Daoy (cell line): ENCODE data around the gene UHRF2. TPM values are rescaled to one million over a fixed set of nuclear protein-coding genes. Genes with fewer than 3 reads are reported as not detected.
"Not testable (repeated sequence)": the region's sequence is repeated elsewhere in the genome, so short reads cannot be mapped to it uniquely, and the experiment has no call there.

ENCODE experiments used
- DNase-seq: peaks from one replicate; pipeline ENCODE4 v3.0.0-alpha.2; 2015; ENCODE audit warnings: low read depth
- total RNA-seq: library from RNA; depleted of rRNA; stranded (reverse); fragments of >200 nt; shearing (Covaris generic); gene quantifications from 2 replicates; pipeline ENCODE4 v1.2.3, GENCODE V29; 2014

Gene UHRF2
- total RNA-seq, 1 experiment from 2014 or later, result 63.8 TPM

- DNase-seq, result no peak
Measured at GRCh38 chr9:6488395-6488794, 75.4 kb downstream of the UHRF2 start.

DNA sequence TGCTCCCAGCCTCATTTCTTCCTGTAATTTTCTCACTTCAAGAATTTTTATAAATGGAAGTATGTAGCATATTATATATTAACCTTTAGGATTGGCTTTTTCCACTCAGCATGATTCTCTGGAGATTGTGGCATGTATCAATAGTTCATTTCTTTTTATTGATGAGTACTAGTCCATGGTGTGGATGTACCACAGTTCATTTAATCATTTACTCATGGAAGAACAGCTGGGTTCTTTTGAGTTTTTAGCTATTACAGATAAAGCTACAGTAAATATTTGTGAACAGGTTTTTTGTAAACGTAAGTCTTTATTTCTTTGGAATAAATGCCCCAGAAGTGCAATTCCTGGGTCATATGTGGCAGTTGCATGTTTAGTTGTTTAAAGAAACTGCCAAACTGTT lies 76.1 kb downstream of the UHRF2 start:
- no peak for DNase-seq

DNA sequence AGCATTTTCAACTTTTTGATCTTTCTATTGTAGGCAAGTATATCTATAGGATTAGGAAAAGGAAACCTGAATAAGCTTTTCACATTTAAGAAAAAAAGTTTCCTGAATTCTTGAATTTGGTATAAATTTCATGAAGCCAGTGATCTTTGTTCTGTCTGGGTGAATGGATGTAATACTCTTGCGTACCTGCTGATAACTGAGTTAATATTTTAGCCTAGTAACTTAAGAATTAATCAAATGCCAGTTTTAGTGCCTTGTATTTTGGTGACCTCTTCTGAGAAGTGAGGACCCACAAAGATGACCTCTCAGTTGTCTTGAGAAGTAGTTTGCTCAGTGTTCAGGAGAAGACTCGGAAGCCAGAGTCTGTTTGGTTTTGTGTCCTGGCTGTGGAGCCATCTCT lies 77.9 kb downstream of the UHRF2 start:
- no peak for DNase-seq

- no peak for DNase-seq
Measured at GRCh38 chr9:6495466-6495865, 82.5 kb downstream of the UHRF2 start.

DNA sequence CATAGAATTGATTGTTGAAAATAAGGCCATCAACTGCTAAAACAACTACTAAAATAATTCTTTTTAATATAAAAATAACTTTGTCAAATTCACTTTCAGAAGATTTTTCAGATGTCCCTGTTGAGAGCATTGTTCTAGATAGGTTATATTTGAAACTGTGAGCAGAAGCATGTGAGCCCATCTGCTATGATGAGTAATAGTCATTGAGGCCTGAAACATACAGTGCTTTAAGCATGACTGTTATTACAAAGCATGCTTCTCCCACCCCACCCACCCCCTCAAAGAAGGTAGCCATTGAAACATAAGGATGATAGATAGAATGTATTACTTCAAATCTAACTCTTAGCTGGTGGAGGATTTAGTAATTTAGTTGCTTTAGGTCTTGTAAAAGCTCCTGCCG lies 86.0 kb downstream of the UHRF2 start:
- peak; percentile 15 for DNase-seq

DNA sequence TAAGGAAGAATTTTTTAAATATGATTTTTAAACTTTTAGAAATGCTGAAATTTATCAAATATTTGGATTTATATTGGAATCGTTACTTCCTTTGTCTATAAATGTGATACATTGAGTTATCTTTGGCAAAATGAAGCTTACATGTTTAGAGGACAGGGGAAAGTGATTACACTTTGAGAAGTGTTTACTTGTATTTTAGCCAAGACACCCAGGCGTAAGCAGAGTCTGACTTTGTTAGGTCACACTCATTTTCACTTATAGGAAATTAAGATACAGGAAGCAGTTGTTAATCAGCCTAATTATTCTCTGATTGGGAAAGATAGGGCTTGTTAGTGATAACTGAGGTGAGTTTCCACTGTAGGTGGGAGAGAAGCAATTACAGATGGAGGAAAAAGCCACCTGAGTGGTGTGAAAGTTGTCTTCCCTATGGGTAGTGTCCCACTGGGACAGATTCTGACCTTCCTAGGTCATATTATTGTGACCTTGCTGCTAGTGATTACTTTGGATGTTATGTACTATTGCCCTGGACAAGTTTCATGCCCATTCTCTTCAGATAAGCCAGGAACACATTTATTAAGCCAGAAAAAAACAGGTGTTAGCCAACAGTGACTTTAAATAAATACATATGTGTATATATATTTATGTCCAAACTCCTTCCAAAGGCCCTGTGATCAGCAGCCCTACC lies 88.7 kb downstream of the UHRF2 start:
- DNase-seq, result no peak

DNA sequence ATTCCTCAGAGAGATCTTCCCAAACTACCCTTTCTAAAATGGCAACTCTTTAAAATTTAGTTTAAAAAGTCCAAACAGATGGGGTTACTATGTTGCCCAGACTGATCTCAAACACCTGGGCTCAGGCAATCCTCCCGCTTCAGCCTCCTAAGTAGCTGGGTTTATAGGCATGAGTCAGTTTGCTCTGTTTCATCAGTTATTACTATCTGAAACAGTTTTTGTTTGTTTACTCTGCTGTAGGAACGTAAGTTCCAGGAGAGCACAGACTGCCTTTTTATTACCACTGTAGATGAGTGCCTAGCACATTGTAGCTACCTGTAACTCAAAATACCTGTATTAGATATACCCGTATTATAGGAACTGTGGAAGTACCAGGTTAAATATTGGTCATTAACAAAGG lies 89.4 kb downstream of the UHRF2 start:
- DNase-seq, result no peak

DNA sequence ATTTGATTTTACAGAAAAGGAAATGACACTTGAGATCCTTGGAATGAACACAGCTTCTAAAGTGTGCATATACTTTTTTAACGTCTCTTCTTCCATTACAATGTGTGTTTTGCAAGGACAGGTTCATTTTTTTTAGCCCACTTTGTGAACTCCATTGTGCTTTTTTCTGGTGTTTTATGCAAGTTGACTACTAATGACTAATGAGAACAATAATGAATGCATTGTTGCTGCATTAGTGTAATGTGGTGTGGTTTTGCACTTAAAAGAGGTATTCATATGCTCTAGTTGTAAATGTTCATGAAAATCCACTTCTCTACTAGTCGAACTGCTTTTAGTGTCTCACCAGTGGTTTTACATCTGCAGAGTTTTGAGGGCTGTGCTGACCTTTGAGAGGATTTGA lies 93.6 kb downstream of the UHRF2 start:
- no peak for DNase-seq

- no peak for DNase-seq
Measured at GRCh38 chr9:6512085-6512657, 99.2 kb downstream of the UHRF2 start.

- no peak for DNase-seq
Measured at GRCh38 chr9:6522263-6522662, 109.3 kb downstream of the UHRF2 start.

GRCh38 chr9:6525326-6526045 lies 112.5 kb downstream of the UHRF2 start:
- no peak for DNase-seq

GRCh38 chr9:6535594-6535993 lies 122.6 kb downstream of the UHRF2 start:
- no peak for DNase-seq

- peak; percentile 56 for DNase-seq
Measured at GRCh38 chr9:6538666-6539071, 125.7 kb downstream of the UHRF2 start.

DNA sequence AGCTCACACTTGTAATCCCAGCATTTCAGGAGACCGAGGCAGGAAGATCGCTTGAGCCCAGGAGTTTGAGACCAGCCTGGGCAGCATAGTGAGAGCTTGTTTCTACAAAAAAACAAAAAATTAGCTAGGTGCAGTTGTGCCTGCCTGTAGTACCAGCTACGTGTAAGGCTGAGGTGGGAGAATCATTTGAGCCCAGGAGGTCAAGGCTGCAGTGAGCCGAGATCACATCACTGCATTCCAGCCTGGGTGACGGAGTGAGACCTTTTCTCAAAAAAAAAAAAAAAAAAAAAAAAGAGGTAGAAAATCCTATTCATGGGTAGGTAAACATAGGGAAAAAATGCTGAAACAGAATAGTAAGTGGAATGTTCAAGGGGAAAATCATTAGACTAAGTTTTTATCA lies 129.6 kb downstream of the UHRF2 start:
- not testable (repeated sequence) for DNase-seq

DNA sequence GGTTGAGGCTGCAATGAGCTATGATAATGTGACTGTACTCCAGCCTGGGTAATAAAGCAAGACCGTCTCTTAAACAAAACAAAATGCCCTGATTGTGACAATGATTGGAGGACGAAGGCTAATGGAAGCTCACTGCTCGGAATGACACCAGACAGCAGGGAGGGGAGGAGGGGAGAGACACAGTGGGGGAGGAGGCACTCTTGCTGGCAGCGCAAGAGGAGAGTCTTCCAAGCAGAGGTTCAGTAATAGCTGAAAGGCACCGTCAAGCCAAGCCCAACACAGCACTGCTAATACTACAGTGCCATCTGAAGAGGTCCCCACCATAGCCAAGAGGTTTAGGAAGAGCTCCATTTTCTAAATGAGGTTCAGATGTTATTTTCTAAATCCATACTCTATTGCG lies 130.2 kb downstream of the UHRF2 start:
- DNase-seq, result no peak

- DNase-seq, result no peak
Measured at GRCh38 chr9:6545017-6545691, 132.2 kb downstream of the UHRF2 start.

- no peak for DNase-seq
Measured at GRCh38 chr9:6549106-6549800, 136.3 kb downstream of the UHRF2 start.

GRCh38 chr9:6551136-6551535 lies 138.1 kb downstream of the UHRF2 start:
- no peak for DNase-seq

DNA sequence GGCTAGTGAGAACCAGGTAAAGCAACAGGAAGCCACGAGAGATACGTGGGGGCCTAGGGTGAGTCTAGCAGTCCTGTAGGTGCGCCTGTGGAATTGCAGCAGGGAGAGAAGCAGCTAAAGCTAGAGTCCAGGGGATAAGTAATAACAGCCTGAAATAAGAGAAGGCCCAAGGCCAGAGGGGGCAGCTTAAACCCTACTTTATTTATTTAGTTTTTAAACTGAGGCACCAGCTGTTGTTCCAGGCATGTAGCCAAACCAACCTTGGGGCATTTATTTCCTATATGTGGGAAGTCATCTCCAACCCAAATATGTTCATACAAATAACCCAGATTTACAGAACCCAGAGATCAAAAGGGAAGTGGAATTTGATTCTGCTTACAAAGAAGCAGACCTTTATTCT lies 139.0 kb downstream of the UHRF2 start:
- DNase-seq, result peak; percentile 82

DNA sequence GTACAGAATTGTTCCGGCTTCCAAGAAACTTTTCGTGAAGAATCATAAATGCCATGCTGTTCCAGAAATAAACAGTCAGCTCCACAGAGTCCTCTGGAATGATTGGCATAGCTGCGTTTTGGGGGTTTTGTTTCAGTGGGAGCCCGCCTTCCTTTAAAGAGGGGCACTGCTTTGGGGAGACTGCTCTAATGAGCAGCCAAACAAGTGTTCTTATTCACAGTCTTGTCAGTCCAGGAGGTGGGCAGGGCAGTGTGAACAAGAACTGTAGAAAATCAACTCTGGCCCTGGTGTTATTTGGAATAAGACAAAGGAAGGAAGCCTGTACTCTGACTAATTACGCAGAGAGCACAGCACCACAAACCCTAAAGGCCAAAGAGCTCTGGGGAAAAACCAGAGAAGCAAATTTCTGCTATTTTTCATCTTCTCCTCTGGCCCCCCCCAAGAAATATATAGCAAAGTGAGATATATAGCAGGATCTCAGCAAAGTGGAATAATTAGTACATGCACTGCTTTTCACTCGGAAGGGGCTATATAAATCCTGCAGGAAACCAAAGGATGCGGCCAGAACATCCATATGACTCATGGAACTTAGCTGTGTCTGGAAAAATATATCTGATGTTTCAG lies 139.6 kb downstream of the UHRF2 start:
- DNase-seq, result peak; percentile 61

- DNase-seq, result no peak
Measured at GRCh38 chr9:6553866-6554265, 140.9 kb downstream of the UHRF2 start.
